Smooth muscle cell (in vitro differentiated cells): ENCODE results near the gene ZNF44. TPM values are rescaled to one million over a fixed set of nuclear protein-coding genes. Genes with fewer than 3 reads are reported as not detected.

Experiments used
- DNase-seq: peaks from one replicate; lab custom pipeline; 2025; ENCODE audit not compliant: unreplicated experiment; lab: John Stamatoyannopoulos, UW
- H2AFZ ChIP-seq: fragments of 200-600 bp; sonication (generic); 2 replicates; pipeline ENCODE4 v1.6.0; 2016; ENCODE audit warnings: antibody characterized with exemption, low read depth, mild to moderate bottlenecking
- H3F3A ChIP-seq: fragments of 200-600 bp; sonication (generic); 2 replicates; pipeline ENCODE4 v1.6.0; 2017; ENCODE audit warnings: antibody characterized with exemption, low read depth
- H3K27ac ChIP-seq: fragments of 200-600 bp; sonication (generic); 2 replicates; pipeline ENCODE4 v1.5.1; 2016; ENCODE audit warnings: low read depth, mild to moderate bottlenecking
- H3K27me3 ChIP-seq: fragments of 200-600 bp; sonication (generic); 2 replicates; pipeline ENCODE4 v1.6.1; 2016; ENCODE audit warnings: low read depth, mild to moderate bottlenecking
- H3K36me3 ChIP-seq: fragments of 200-600 bp; sonication (generic); 2 replicates; pipeline ENCODE4 v1.5.1; 2016; ENCODE audit warnings: low read depth
- H3K4me1 ChIP-seq: fragments of 200-600 bp; sonication (generic); 2 replicates; pipeline ENCODE4 v1.5.1; 2016; ENCODE audit warnings: low read depth
- H3K4me2 ChIP-seq: fragments of 200-600 bp; sonication (generic); 2 replicates; pipeline ENCODE4 v1.6.0; 2016; ENCODE audit warnings: mild to moderate bottlenecking
- H3K4me3 ChIP-seq: fragments of 200-600 bp; sonication (generic); 2 replicates; pipeline ENCODE4 v1.5.1; 2016; ENCODE audit warnings: mild to moderate bottlenecking
- H3K79me2 ChIP-seq: fragments of 200-600 bp; sonication (generic); 2 replicates; pipeline ENCODE4 v1.6.0; 2016; ENCODE audit warnings: low read depth, mild to moderate bottlenecking
- H3K9ac ChIP-seq: fragments of 200-600 bp; sonication (generic); 2 replicates; pipeline ENCODE4 v1.6.0; 2016; ENCODE audit warnings: low read depth
- H3K9me3 ChIP-seq: fragments of 200-600 bp; sonication (generic); replicated peaks from 2 replicates; pipeline ENCODE4 v1.5.1; 2016; ENCODE audit warnings: low read depth
- H4K20me1 ChIP-seq: fragments of 200-600 bp; sonication (generic); 2 replicates; pipeline ENCODE4 v1.6.0; 2016; ENCODE audit warnings: low read depth
- CTCF ChIP-seq: fragments of 200-600 bp; sonication (generic); IDR thresholded peaks from 2 replicates; pipeline ENCODE4 v1.5.1; 2017; ENCODE audit warnings: borderline replicate concordance, mild to moderate bottlenecking, antibody characterized with exemption; ENCODE audit not compliant: insufficient read depth, poor library complexity, severe bottlenecking
- WGBS: methylation state at CpG from one replicate; pipeline ENCODE4 v1.1.7; 2016; ENCODE audit warnings: low lambda C conversion rate; 5-methylcytosine and 5-hydroxymethylcytosine counted together
- polyA plus RNA-seq: library from polyadenylated mRNA; unstranded; fragments of >200 nt; fragmentation: Nextera tagmentation; extraction: Ambion mirVana; gene quantifications from 2 replicates; pipeline ENCODE4 v1.2.1, GENCODE V29; 2016
- total RNA-seq: library from RNA; depleted of rRNA; stranded (reverse); fragments of >200 nt; gene quantifications from 2 replicates; pipeline ENCODE4 v1.2.3, GENCODE V29; 2014

Gene ZNF44
- total and polyA plus RNA-seq, 2 experiments from 2014 or later: 3.2 to 5.8 TPM

GRCh38 chr19:12278713-12279112, 16.0 kb downstream of the ZNF44 start:
- no peak for DNase-seq
- Histone ChIP-seq H3K79me2 (peaks cover 75% of the 10 kb centered on the region), H2AFZ (no peak overlapping the region), H3K27ac (no peak overlapping the region), H3K9ac (no peak overlapping the region), H3F3A (no peaks in the 10 kb centered on the region), H4K20me1 (no peaks in the 10 kb centered on the region), H3K27me3 (no peaks in the 10 kb centered on the region), H3K4me2 (no peak overlapping the region), H3K9me3 (peaks cover 53% of the 10 kb centered on the region), H3K36me3 (peaks cover 54% of the 10 kb centered on the region), H3K4me3 (no peak overlapping the region), H3K4me1 (no peaks in the 10 kb centered on the region)
- 100% methylated on average over 2 of the region's 2 CpGs for whole genome bisulfite sequencing
- no peak for TF ChIP-seq CTCF

- H3F3A ChIP-seq: no peaks in the 10 kb centered on the region
- H3K27me3 ChIP-seq: no peaks in the 10 kb centered on the region
- H2AFZ ChIP-seq: no peak overlapping the region
- no peak overlapping the region for H3K27ac ChIP-seq
- H3K9ac ChIP-seq: no peak overlapping the region
- TF ChIP-seq CTCF: no peak
- no peak for DNase-seq
- no peaks in the 10 kb centered on the region for H3K4me1 ChIP-seq
- H3K9me3 ChIP-seq: peaks cover 82% of the 10 kb centered on the region
- 98% methylated on average over 11 of the region's 11 CpGs for WGBS
- H3K4me3 ChIP-seq: peak overlapping the region; percentile 6
- no peak overlapping the region for H3K4me2 ChIP-seq
- peaks cover 21% of the 10 kb centered on the region for H3K79me2 ChIP-seq
- peaks cover 84% of the 10 kb centered on the region for H3K36me3 ChIP-seq
- no peaks in the 10 kb centered on the region for H4K20me1 ChIP-seq
Observed at GRCh38 chr19:12272980-12273901, 21.4 kb downstream of the ZNF44 start.

DNA sequence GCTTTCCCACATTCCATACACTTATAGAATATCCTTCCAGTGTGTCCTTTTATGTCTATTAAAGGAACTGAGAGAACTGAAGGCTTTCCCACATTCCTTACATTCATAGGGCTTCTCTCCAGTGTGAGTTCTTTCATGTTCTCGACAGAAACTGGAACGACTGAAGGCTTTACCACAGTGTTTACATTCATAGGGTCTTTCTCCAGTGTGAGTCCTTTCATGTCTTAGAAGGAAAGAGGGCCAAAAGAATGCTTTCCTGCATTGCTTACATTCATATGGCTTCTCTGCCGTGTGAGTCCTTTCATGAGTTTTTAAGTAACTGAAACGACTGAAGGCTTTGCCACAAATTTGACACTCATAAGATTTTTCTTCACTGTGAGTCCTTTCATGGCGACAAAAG, 22.3 kb downstream of the ZNF44 start:
- Histone ChIP-seq H3K4me3 (peak overlapping the region; percentile 6), H3K27me3 (no peaks in the 10 kb centered on the region), H3K4me2 (no peak overlapping the region), H3K9me3 (peaks cover 74% of the 10 kb centered on the region), H3K27ac (no peak overlapping the region), H4K20me1 (no peaks in the 10 kb centered on the region), H3F3A (no peaks in the 10 kb centered on the region), H3K36me3 (peaks cover 76% of the 10 kb centered on the region), H3K9ac (no peak overlapping the region), H3K4me1 (no peaks in the 10 kb centered on the region), H2AFZ (no peak overlapping the region), H3K79me2 (peaks cover 12% of the 10 kb centered on the region)
- TF ChIP-seq CTCF: no peak
- 98% methylated on average over 5 of the region's 5 CpGs for WGBS
- DNase-seq: no peak
